ENCODE results near the gene AUTS2. TPM values are rescaled to one million over a fixed set of nuclear protein-coding genes. Genes with fewer than 3 reads are reported as not detected.

AUTS2 gene
- total and polyA plus RNA-seq, 9 of the 15 experiments (the other 6 are each of a cell fraction or from before 2014, with no cell fraction given), result 0.58 TPM; not detected in 8

DNA sequence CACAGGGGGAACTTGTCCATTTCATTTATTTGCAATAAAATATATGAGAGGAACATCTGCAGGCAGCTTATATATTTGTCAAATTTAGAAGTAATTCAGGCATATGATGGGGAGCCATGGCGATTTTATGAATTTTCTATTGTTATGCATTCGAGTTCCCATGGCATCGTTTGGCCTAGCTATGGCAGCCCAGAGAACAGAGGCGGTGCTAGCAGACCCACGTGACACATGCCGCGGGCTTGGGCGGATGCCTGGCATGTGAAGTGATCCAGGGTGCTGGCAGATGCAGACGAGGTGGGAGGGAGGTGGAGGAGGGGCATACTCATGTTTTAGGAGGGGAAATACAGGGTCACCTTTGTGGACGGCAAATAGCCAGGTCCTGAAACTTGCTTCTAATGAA lies 973.7 kb downstream of the AUTS2 start:
- in situ Hi-C loops (cut with MboI) (no loop called here), intact Hi-C loops (cut with micrococcal nuclease) (no loop called here)
- ATAC-seq (no peak), DNase-seq (ENCODE audit: extremely low read depth in 1 of 4, low spot score in 3 of 4) (no peak), FAIRE-seq (no peak)
- BruUV-seq (replicated peaks), result no TSS peak
- Histone ChIP-seq H3K79me2 (ENCODE audit: control insufficient read depth, insufficient read depth, low read length) (no peaks in the 10 kb centered on the region), H2AFZ (ENCODE audit: low read depth, low read length) (no peak overlapping the region), H3K4me1 (replicated peaks in 1 of 2; ENCODE audit: control insufficient read depth in 2 of 2, insufficient read depth in 2 of 2, low read length in 2 of 2) (peaks cover 3 to 26% of the 10 kb centered on the region in 2 experiments; a peak in 3 of 5 replicates), H3K4me2 (ENCODE audit: insufficient read depth, low read length) (no peak overlapping the region), H3K27me3 (ENCODE audit: control insufficient read depth in 2 of 2, insufficient read depth in 2 of 2, low read length in 2 of 2) (no peaks in the 10 kb centered on the region), H3K9me3 (replicated peaks; ENCODE audit: control insufficient read depth, insufficient read depth, low read depth, low read length) (no peaks in the 10 kb centered on the region), H4K20me1 (replicated peaks; ENCODE audit: control insufficient read depth, insufficient read depth, low read length) (peaks cover 5% of the 10 kb centered on the region; the same call in 1 of the 2 replicates), H3K27ac (ENCODE audit: extremely low read depth, low read depth, low read length) (no peak overlapping the region), H3K36me3 (ENCODE audit: control insufficient read depth, insufficient read depth, low read length) (no peaks in the 10 kb centered on the region), H3K9ac (ENCODE audit: insufficient read depth in 1 of 2, low read depth in 2 of 2, low read length in 2 of 2) (no peak overlapping the region), H3K4me3 (no peak overlapping the region), H3K9me1 (ENCODE audit: control insufficient read depth, insufficient read depth, low read length) (no peaks in the 10 kb centered on the region)
- ChIA-PET CTCF (ENCODE audit: low intra/inter-chr PET ratio) (no interaction called here), POLR2A (no interaction called here)
- 18% methylated on average over 10 of the region's 10 CpGs for WGBS (ENCODE audit: insufficient coverage, low coverage, missing lambda C conversion rate)
- TF ChIP-seq, protein P1, sequence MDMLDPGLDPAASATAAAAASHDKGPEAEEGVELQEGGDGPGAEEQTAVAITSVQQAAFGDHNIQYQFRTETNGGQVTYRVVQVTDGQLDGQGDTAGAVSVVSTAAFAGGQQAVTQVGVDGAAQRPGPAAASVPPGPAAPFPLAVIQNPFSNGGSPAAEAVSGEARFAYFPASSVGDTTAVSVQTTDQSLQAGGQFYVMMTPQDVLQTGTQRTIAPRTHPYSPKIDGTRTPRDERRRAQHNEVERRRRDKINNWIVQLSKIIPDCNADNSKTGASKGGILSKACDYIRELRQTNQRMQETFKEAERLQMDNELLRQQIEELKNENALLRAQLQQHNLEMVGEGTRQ (CRISPR knock-in tag; IDR thresholded peaks at IDR 0.05), result peak; percentile 44; the same call in 1 of the 2 replicates
- TF ChIP-seq, protein P2, sequence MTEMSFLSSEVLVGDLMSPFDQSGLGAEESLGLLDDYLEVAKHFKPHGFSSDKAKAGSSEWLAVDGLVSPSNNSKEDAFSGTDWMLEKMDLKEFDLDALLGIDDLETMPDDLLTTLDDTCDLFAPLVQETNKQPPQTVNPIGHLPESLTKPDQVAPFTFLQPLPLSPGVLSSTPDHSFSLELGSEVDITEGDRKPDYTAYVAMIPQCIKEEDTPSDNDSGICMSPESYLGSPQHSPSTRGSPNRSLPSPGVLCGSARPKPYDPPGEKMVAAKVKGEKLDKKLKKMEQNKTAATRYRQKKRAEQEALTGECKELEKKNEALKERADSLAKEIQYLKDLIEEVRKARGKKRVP (CRISPR knock-in tag; IDR thresholded peaks at IDR 0.05), result no peak

DNA sequence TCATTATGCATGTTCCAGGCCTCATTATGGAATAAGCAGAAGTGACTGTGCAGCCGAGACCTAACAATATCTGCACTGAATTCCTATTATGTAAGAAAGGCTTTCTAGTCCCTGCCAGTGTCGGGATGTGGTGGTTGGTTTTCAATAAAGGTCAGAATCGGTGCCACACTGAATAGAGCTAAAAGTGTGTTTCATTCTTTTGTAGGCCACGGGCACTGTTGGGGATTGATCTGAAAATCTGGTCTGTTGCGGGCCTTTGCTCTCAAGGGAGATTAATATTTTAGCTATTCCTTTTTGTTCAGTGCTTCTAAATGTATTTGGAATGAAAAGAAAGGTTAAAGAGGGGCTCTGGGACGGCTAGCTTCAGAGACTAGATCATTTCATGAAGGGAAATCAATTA lies 974.3 kb downstream of the AUTS2 start:
- peaks cover 3 to 26% of the 10 kb centered on the region in 2 experiments; a peak in 3 of 5 replicates for H3K4me1 ChIP-seq (replicated peaks in 1 of 2; ENCODE audit: control insufficient read depth in 2 of 2, insufficient read depth in 2 of 2, low read length in 2 of 2)
- no peaks in the 10 kb centered on the region for H3K36me3 ChIP-seq (ENCODE audit: control insufficient read depth, insufficient read depth, low read length)
- H3K27ac ChIP-seq (ENCODE audit: extremely low read depth, low read depth, low read length), result no peak overlapping the region
- FAIRE-seq (no peak), DNase-seq (ENCODE audit: extremely low read depth in 1 of 4, low spot score in 3 of 4) (no peak), ATAC-seq (no peak)
- intact Hi-C loops (cut with micrococcal nuclease), result no loop called here
- in situ Hi-C loops (cut with MboI), result no loop called here
- H4K20me1 ChIP-seq (replicated peaks; ENCODE audit: control insufficient read depth, insufficient read depth, low read length), result peaks cover 5% of the 10 kb centered on the region; the same call in 1 of the 2 replicates
- H3K79me2 ChIP-seq (ENCODE audit: control insufficient read depth, insufficient read depth, low read length), result no peaks in the 10 kb centered on the region
- BruUV-seq (replicated peaks), result no TSS peak
- no peak overlapping the region for H2AFZ ChIP-seq (ENCODE audit: low read depth, low read length)
- no peaks in the 10 kb centered on the region for H3K9me1 ChIP-seq (ENCODE audit: control insufficient read depth, insufficient read depth, low read length)
- no peak overlapping the region for H3K4me2 ChIP-seq (ENCODE audit: insufficient read depth, low read length)
- POLR2A ChIA-PET, result interaction anchor here (1.1 kb wide), 1 partner anchor 12 kb away, joined by 3 read pairs; no protein-coding TSS in a partner anchor
- H3K27me3 ChIP-seq (ENCODE audit: control insufficient read depth in 2 of 2, insufficient read depth in 2 of 2, low read length in 2 of 2), result no peaks in the 10 kb centered on the region
- no peak overlapping the region for H3K4me3 ChIP-seq
- no peak overlapping the region for H3K9ac ChIP-seq (ENCODE audit: insufficient read depth in 1 of 2, low read depth in 2 of 2, low read length in 2 of 2)
- no peaks in the 10 kb centered on the region for H3K9me3 ChIP-seq (replicated peaks; ENCODE audit: control insufficient read depth, insufficient read depth, low read depth, low read length)
- 11% methylated on average over 6 of the region's 6 CpGs for WGBS (ENCODE audit: insufficient coverage, low coverage, missing lambda C conversion rate)
- CTCF ChIA-PET (ENCODE audit: low intra/inter-chr PET ratio), result no interaction called here
- TF ChIP-seq, protein P3, sequence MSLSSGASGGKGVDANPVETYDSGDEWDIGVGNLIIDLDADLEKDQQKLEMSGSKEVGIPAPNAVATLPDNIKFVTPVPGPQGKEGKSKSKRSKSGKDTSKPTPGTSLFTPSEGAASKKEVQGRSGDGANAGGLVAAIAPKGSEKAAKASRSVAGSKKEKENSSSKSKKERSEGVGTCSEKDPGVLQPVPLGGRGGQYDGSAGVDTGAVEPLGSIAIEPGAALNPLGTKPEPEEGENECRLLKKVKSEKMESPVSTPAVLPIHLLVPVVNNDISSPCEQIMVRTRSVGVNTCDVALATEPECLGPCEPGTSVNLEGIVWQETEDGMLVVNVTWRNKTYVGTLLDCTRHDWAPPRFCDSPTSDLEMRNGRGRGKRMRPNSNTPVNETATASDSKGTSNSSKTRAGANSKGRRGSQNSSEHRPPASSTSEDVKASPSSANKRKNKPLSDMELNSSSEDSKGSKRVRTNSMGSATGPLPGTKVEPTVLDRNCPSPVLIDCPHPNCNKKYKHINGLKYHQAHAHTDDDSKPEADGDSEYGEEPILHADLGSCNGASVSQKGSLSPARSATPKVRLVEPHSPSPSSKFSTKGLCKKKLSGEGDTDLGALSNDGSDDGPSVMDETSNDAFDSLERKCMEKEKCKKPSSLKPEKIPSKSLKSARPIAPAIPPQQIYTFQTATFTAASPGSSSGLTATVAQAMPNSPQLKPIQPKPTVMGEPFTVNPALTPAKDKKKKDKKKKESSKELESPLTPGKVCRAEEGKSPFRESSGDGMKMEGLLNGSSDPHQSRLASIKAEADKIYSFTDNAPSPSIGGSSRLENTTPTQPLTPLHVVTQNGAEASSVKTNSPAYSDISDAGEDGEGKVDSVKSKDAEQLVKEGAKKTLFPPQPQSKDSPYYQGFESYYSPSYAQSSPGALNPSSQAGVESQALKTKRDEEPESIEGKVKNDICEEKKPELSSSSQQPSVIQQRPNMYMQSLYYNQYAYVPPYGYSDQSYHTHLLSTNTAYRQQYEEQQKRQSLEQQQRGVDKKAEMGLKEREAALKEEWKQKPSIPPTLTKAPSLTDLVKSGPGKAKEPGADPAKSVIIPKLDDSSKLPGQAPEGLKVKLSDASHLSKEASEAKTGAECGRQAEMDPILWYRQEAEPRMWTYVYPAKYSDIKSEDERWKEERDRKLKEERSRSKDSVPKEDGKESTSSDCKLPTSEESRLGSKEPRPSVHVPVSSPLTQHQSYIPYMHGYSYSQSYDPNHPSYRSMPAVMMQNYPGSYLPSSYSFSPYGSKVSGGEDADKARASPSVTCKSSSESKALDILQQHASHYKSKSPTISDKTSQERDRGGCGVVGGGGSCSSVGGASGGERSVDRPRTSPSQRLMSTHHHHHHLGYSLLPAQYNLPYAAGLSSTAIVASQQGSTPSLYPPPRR (CRISPR knock-in tag; IDR thresholded peaks at IDR 0.05; ENCODE audit: borderline replicate concordance), result no peak
- TF ChIP-seq HNRNPH1 (optimal IDR thresholded peaks at IDR 0.05; ENCODE audit: low read depth, low read length) (no peak), ZBTB17 (CRISPR knock-in tag; IDR thresholded peaks at IDR 0.05) (no peak), MCM5 (IDR thresholded peaks at IDR 0.05; ENCODE audit: low read depth) (no peak), ZNF212 (CRISPR knock-in tag; IDR thresholded peaks at IDR 0.05) (no peak), ZC3H11A (IDR thresholded peaks at IDR 0.05; ENCODE audit: low read depth, low read length) (no peak), POU5F1 (IDR thresholded peaks at IDR 0.05; ENCODE audit: borderline replicate concordance, low read depth, low read length, partially characterized antibody) (no peak), PYGO2 (tag; IDR thresholded peaks at IDR 0.05) (no peak)
